HepG2 (cell line): ENCODE measurements around the gene CD3D. TPM values are rescaled to one million over a fixed set of nuclear protein-coding genes. Genes with fewer than 3 reads are reported as not detected.

Source experiments
- ATAC-seq: fragments of 200-7000 bp; cut with Tn5 transposase; 3 replicates; pipeline ENCODE4 v1.9.1; 2020; ENCODE audit warnings: mild to moderate bottlenecking, moderate library complexity
- BruUV-seq: library from RNA; stranded (reverse); fragments of 400-500 nt; replicated peaks from 2 replicates; lab custom pipeline; 2021; lab: Mats Ljungman, UMichigan
- CTCF ChIA-PET: fragments of 300-600 bp; formaldehyde crosslinking; extraction: SDS; loops from one replicate; lab custom pipeline; 2021; ENCODE audit warnings: low total read pairs, inconsistent platforms, low intra/inter-chr PET ratio; lab: Yijun Ruan, JAX
- POLR2A ChIA-PET: fragments of 350-600 bp; sonication (Branson Sonifier 250); formaldehyde crosslinking; loops from one replicate; lab custom pipeline; 2020; ENCODE audit warnings: antibody characterized with exemption, inconsistent platforms; lab: Yijun Ruan, JAX
- DNase-seq: peaks from one replicate; pipeline ENCODE4 v3.0.0-alpha.2; 2015; ENCODE audit warnings: low spot score
- FAIRE-seq: peaks from 3 replicates; lab custom pipeline; 2011; peaks lifted over from hg19 to GRCh38; lab: Jason Lieb, UNC
- H2AFZ ChIP-seq: one replicate; pipeline ENCODE4 v1.6.1; 2011; ENCODE audit warnings: low read length, inconsistent platforms
- H3K27ac ChIP-seq: fragments of 300-600 bp; 3 replicates; pipeline ENCODE4 v1.8.0; 2011; ENCODE audit warnings: mixed run types, mild to moderate bottlenecking, mixed read lengths, low read length, inconsistent platforms; ENCODE audit not compliant: insufficient read depth; ENCODE audit errors: extremely low read length
- H3K27me3 ChIP-seq, 2 experiments: fragments of 200-600 bp in 1 of 2; 2 replicates in 1 of 2; 3 replicates in 1 of 2; pipeline versions ENCODE4 v1.6.0 to v1.8.0; 2011; ENCODE audit warnings: low read length in 2 of 2, mild to moderate bottlenecking in 2 of 2, moderate library complexity in 2 of 2, inconsistent platforms in 1 of 2; ENCODE audit not compliant: insufficient read depth in 2 of 2, control insufficient read depth in 1 of 2
- H3K36me3 ChIP-seq, 2 experiments: fragments of 200-600 bp in 1 of 2; replicated peaks in 1 of 2; 2 replicates in 1 of 2; 3 replicates in 1 of 2; pipeline versions ENCODE4 v1.5.1 to v1.8.0; 2011; ENCODE audit warnings: low read length in 2 of 2, inconsistent platforms in 1 of 2; ENCODE audit not compliant: insufficient read depth in 2 of 2, control insufficient read depth in 1 of 2
- H3K4me1 ChIP-seq: 2 replicates; pipeline ENCODE4 v1.5.1; 2012; ENCODE audit warnings: low read length, inconsistent platforms; ENCODE audit not compliant: insufficient read depth
- H3K4me2 ChIP-seq: 2 replicates; pipeline ENCODE4 v1.6.0; 2011; ENCODE audit warnings: low read depth, low read length, inconsistent platforms
- H3K4me3 ChIP-seq, 3 experiments: fragments of 200-600 bp in 1 of 3; sonication (generic), shearing (Covaris generic) in 1 of 3; replicated peaks in 1 of 3; 2 replicates each; pipeline ENCODE4 v1.5.1; 2011 to 2016; ENCODE audit warnings: low read length in 3 of 3, inconsistent platforms in 2 of 3, low read depth in 2 of 3, mild to moderate bottlenecking in 2 of 3, control low read depth in 1 of 3, mixed read lengths in 1 of 3; ENCODE audit not compliant: insufficient read depth in 1 of 3
- H3K79me2 ChIP-seq: one replicate; pipeline ENCODE4 v1.6.1; 2011; ENCODE audit warnings: low read length, inconsistent platforms; ENCODE audit not compliant: insufficient read depth
- H3K9ac ChIP-seq: 2 replicates; pipeline ENCODE4 v1.6.0; 2011; ENCODE audit warnings: mild to moderate bottlenecking, low read depth, low read length, inconsistent platforms; ENCODE audit not compliant: insufficient read depth
- H3K9me3 ChIP-seq: 2 replicates; pipeline ENCODE4 v1.5.1; 2012; ENCODE audit warnings: mild to moderate bottlenecking, low read length
- H4K20me1 ChIP-seq: 2 replicates; pipeline ENCODE4 v1.6.0; 2011; ENCODE audit warnings: inconsistent platforms, mild to moderate bottlenecking, low read length, moderate library complexity; ENCODE audit not compliant: insufficient read depth
- CBX1 ChIP-seq: IDR thresholded peaks from one replicate; pipeline ENCODE4 v1.6.1; 2016; ENCODE audit warnings: antibody characterized with exemption, low read depth
- FLYWCH1 ChIP-seq: sonication (generic); formaldehyde crosslinking; IDR thresholded peaks from 2 replicates; pipeline ENCODE4 v1.8.1; 2023; ENCODE audit warnings: mild to moderate bottlenecking, missing genetic modification reagents
- HHEX ChIP-seq: IDR thresholded peaks from 2 replicates; pipeline ENCODE4 v1.6.1; 2016; ENCODE audit warnings: control low read depth
- HMG20B ChIP-seq: conservative IDR thresholded peaks from 2 replicates; pipeline ENCODE4 v1.6.1; 2016; ENCODE audit warnings: missing genetic modification reagents, missing compliant biosample characterization
- NONO ChIP-seq, 2 experiments: fragments of 450-650 bp in 1 of 2; sonication (generic) in 1 of 2; formaldehyde crosslinking in 1 of 2; IDR thresholded peaks in 1 of 2; conservative IDR thresholded peaks in 1 of 2; 2 replicates each; pipeline versions ENCODE4 v1.6.1 to v1.8.0; 2017 to 2022; ENCODE audit warnings: mild to moderate bottlenecking in 1 of 2, missing genetic modification reagents in 1 of 2, moderate library complexity in 1 of 2
- PAX8 ChIP-seq: sonication (generic); formaldehyde crosslinking; IDR thresholded peaks from 2 replicates; pipeline ENCODE4 v1.8.0; 2022; ENCODE audit warnings: mild to moderate bottlenecking, missing genetic modification reagents, borderline replicate concordance
- RCOR2 ChIP-seq: IDR thresholded peaks from 2 replicates; pipeline ENCODE4 v1.6.1; 2016; ENCODE audit warnings: missing biosample characterization, missing genetic modification reagents
- ZNF253 ChIP-seq: sonication (generic); formaldehyde crosslinking; IDR thresholded peaks from 2 replicates; pipeline ENCODE4 v1.8.0; 2022; ENCODE audit warnings: mild to moderate bottlenecking, missing genetic modification reagents, borderline replicate concordance
- ZNF772 ChIP-seq: sonication (generic); formaldehyde crosslinking; IDR thresholded peaks from 2 replicates; pipeline ENCODE4 v1.5.0; 2020; ENCODE audit warnings: mild to moderate bottlenecking, missing genetic modification reagents
- WGBS: methylation state at CpG from one replicate; pipeline ENCODE4 v1.1.6; 2017; ENCODE audit warnings: low lambda C conversion rate; 5-methylcytosine and 5-hydroxymethylcytosine counted together
- in situ Hi-C: cut with HindIII; loops from 2 replicates; pipeline ENCODE4 v1.10.0; 2017; ENCODE audit warnings: low pct_unique_long_range_greater_than_20kb; ENCODE audit not compliant: extremely low pct_ligation_motif_present
- intact Hi-C: fragments of 100-400 bp; cut with micrococcal nuclease; formaldehyde crosslinking; loops from one replicate; pipeline ENCODE4 v1.10.0; 2022; ENCODE audit not compliant: unreplicated experiment
- polyA plus RNA-seq, 8 experiments: library from polyadenylated mRNA; depleted of rRNA in 3 of 8; stranded (reverse) in 7 of 8; unstranded in 1 of 8; fragments of >200 nt; fragmentation: Illumina TruSeq in 4 of 8; extraction: Trizol in 4 of 8; gene quantifications; 2 replicates each; pipeline versions ENCODE4 v1.2.1 to v1.2.3, GENCODE V29; 2011 to 2016; ENCODE audit warnings: low read depth in 4 of 8, missing spikeins in 1 of 8, mixed read lengths in 1 of 8; ENCODE audit not compliant: insufficient read depth in 1 of 8
- total RNA-seq, 5 experiments: library from RNA; depleted of rRNA; stranded (reverse); fragments of >200 nt; fragmentation: Illumina TruSeq; extraction: Trizol; gene quantifications; 2 replicates each; pipeline ENCODE4 v1.2.3, GENCODE V29; 2016; ENCODE audit warnings: low read depth in 1 of 5
- TF ChIP-seq, protein P1 (sequence below): sonication (generic); formaldehyde crosslinking; IDR thresholded peaks from 2 replicates; pipeline ENCODE4 v1.5.0; 2020; ENCODE audit warnings: missing genetic modification reagents
- TF ChIP-seq, protein P2 (sequence below): sonication (generic); formaldehyde crosslinking; IDR thresholded peaks from 2 replicates; pipeline ENCODE4 v1.4.0; 2020; ENCODE audit warnings: missing genetic modification reagents
- TF ChIP-seq, protein P3 (sequence below): sonication (generic); formaldehyde crosslinking; IDR thresholded peaks from 2 replicates; pipeline ENCODE4 v1.4.0; 2020; ENCODE audit warnings: missing genetic modification reagents, borderline replicate concordance

CD3D gene
- total and polyA plus RNA-seq, 2 of the 13 experiments (the other 11 are each of a cell fraction or from before 2014, with no cell fraction given), result 0.66 to 6.6 TPM

DNA sequence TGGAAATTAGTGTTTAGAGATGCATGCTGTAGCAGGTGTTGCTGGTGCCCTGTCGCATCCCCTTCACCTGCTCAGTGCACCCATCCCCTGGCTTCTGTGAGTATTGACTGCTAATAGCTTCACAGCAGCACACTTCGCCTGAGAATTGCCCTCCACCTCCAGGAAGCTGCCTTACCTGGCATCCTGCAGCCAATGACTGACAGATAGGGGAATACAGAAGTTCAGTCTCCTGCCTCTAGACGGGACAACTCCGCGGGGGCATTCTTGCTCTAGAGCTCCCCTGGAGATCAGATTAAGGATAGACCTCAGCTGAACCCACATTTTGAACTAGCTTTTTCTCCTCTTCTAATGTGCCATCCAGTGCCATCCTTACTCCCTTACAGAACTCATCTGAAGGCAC, 47.3 kb downstream of the CD3D start:
- no peak overlapping the region for H3K9ac ChIP-seq
- H3K9me3 ChIP-seq, result no peaks in the 10 kb centered on the region
- H3K4me1 ChIP-seq, result peaks cover 12% of the 10 kb centered on the region
- ChIA-PET CTCF (interaction anchor here (2.8 kb wide), 1 partner anchor 58 kb away, joined by 16 read pairs; no protein-coding TSS in a partner anchor), POLR2A (no interaction called here)
- intact Hi-C loops, result loop anchor here (1.0 to 5.0 kb wide), 2 partner anchors 58 to 192 kb away; no protein-coding TSS in a partner anchor
- H3K4me2 ChIP-seq, result no peak overlapping the region
- H3K27ac ChIP-seq, result no peak overlapping the region
- H3K27me3 ChIP-seq, result peaks cover 1 to 7% of the 10 kb centered on the region in 2 experiments; a peak in 1 of 5 replicates
- no peak for ATAC-seq
- no peaks in the 10 kb centered on the region for H3K36me3 ChIP-seq
- TF ChIP-seq, protein P1, sequence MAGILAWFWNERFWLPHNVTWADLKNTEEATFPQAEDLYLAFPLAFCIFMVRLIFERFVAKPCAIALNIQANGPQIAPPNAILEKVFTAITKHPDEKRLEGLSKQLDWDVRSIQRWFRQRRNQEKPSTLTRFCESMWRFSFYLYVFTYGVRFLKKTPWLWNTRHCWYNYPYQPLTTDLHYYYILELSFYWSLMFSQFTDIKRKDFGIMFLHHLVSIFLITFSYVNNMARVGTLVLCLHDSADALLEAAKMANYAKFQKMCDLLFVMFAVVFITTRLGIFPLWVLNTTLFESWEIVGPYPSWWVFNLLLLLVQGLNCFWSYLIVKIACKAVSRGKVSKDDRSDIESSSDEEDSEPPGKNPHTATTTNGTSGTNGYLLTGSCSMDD, result no peak
- TF ChIP-seq ZNF253 (no peak), CBX1 (no peak), HMG20B (CRISPR knock-in tag) (no peak), RCOR2 (CRISPR knock-in tag) (no peak), HHEX (no peak), ZNF772 (CRISPR knock-in tag) (no peak), PAX8 (CRISPR knock-in tag) (no peak), NONO (IDR thresholded peaks at IDR 0.05) (no peak), NONO (CRISPR knock-in tag; conservative IDR thresholded peaks at IDR 0.05) (no peak), FLYWCH1 (no peak)
- TF ChIP-seq, protein P2, sequence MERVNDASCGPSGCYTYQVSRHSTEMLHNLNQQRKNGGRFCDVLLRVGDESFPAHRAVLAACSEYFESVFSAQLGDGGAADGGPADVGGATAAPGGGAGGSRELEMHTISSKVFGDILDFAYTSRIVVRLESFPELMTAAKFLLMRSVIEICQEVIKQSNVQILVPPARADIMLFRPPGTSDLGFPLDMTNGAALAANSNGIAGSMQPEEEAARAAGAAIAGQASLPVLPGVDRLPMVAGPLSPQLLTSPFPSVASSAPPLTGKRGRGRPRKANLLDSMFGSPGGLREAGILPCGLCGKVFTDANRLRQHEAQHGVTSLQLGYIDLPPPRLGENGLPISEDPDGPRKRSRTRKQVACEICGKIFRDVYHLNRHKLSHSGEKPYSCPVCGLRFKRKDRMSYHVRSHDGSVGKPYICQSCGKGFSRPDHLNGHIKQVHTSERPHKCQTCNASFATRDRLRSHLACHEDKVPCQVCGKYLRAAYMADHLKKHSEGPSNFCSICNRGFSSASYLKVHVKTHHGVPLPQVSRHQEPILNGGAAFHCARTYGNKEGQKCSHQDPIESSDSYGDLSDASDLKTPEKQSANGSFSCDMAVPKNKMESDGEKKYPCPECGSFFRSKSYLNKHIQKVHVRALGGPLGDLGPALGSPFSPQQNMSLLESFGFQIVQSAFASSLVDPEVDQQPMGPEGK (CRISPR knock-in tag), result no peak
- TF ChIP-seq, protein P3, sequence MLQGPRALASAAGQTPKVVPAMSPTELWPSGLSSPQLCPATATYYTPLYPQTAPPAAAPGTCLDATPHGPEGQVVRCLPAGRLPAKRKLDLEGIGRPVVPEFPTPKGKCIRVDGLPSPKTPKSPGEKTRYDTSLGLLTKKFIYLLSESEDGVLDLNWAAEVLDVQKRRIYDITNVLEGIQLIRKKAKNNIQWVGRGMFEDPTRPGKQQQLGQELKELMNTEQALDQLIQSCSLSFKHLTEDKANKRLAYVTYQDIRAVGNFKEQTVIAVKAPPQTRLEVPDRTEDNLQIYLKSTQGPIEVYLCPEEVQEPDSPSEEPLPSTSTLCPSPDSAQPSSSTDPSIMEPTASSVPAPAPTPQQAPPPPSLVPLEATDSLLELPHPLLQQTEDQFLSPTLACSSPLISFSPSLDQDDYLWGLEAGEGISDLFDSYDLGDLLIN, result no peak
- TF ChIP-seq, all 625 proteins: peak for 0
- no peak overlapping the region for H3K4me3 ChIP-seq
- no peak for DNase-seq
- no peak overlapping the region for H2AFZ ChIP-seq
- H4K20me1 ChIP-seq, result no peaks in the 10 kb centered on the region
- no peaks in the 10 kb centered on the region for H3K79me2 ChIP-seq
- in situ Hi-C loops, result no loop called here
- no peak for FAIRE-seq
- WGBS, result 41% methylated on average over 2 of the region's 5 CpGs
- no TSS peak for BruUV-seq
